DND-41 (cell line): ENCODE data around the gene PAAF1.

Experiments used
- ATAC-seq: fragments of 200-7000 bp; cut with Tn5 transposase; 3 replicates; pipeline ENCODE4 v1.9.1; 2021; ENCODE audit warnings: low read depth; ENCODE audit not compliant: insufficient read depth
- DNase-seq: peaks from one replicate; pipeline ENCODE4 v3.0.0-alpha.2; 2020
- H2AFZ ChIP-seq: 2 replicates; pipeline ENCODE4 v1.6.0; 2012; ENCODE audit warnings: low read depth, low read length
- H3K27ac ChIP-seq: 2 replicates; pipeline ENCODE4 v1.5.1; 2012; ENCODE audit warnings: low read length, inconsistent platforms
- H3K27me3 ChIP-seq: fragments of 200-600 bp; sonication (generic); 2 replicates; pipeline ENCODE4 v1.6.0; 2012; ENCODE audit warnings: low read length, mild to moderate bottlenecking, inconsistent platforms; ENCODE audit not compliant: insufficient read depth, poor library complexity
- H3K36me3 ChIP-seq: 2 replicates; pipeline ENCODE4 v1.5.1; 2012; ENCODE audit warnings: low read length, inconsistent platforms; ENCODE audit not compliant: insufficient read depth
- H3K4me1 ChIP-seq: 2 replicates; pipeline ENCODE4 v1.5.1; 2012; ENCODE audit warnings: mild to moderate bottlenecking, low read length; ENCODE audit not compliant: insufficient read depth
- H3K4me2 ChIP-seq: 2 replicates; pipeline ENCODE4 v1.6.0; 2012; ENCODE audit warnings: mild to moderate bottlenecking, moderate library complexity, low read length, inconsistent platforms; ENCODE audit not compliant: insufficient read depth
- H3K4me3 ChIP-seq, 2 experiments: fragments of 200-600 bp in 1 of 2; shearing (Covaris generic) in 1 of 2; 2 replicates each; pipeline ENCODE4 v1.5.1; 2012 to 2016; ENCODE audit warnings: inconsistent platforms in 2 of 2, low read length in 2 of 2, mild to moderate bottlenecking in 2 of 2, low read depth in 1 of 2, moderate library complexity in 1 of 2
- H3K79me2 ChIP-seq: 2 replicates; pipeline ENCODE4 v1.6.0; 2012; ENCODE audit warnings: low read length, inconsistent platforms; ENCODE audit not compliant: insufficient read depth
- H3K9ac ChIP-seq: 2 replicates; pipeline ENCODE4 v1.6.0; 2012; ENCODE audit warnings: low read depth, mild to moderate bottlenecking, inconsistent platforms, low read length, moderate library complexity
- H3K9me3 ChIP-seq: 2 replicates; pipeline ENCODE4 v1.5.1; 2012; ENCODE audit warnings: low read length, moderate library complexity, mild to moderate bottlenecking, inconsistent platforms; ENCODE audit not compliant: insufficient read depth, severe bottlenecking
- H4K20me1 ChIP-seq: 2 replicates; pipeline ENCODE4 v1.6.0; 2012; ENCODE audit warnings: low read length; ENCODE audit not compliant: insufficient read depth
- CTCF ChIP-seq: IDR thresholded peaks from 2 replicates; pipeline ENCODE4 v1.5.1; 2012; ENCODE audit warnings: borderline replicate concordance, low read length, moderate library complexity, mild to moderate bottlenecking; ENCODE audit not compliant: poor library complexity, severe bottlenecking; ENCODE audit errors: extremely low read depth
- EZH2 ChIP-seq: IDR thresholded peaks from 3 replicates; pipeline ENCODE4 v1.6.1; 2012; ENCODE audit warnings: borderline replicate concordance, low read depth, mild to moderate bottlenecking, moderate library complexity, low read length, inconsistent platforms; ENCODE audit not compliant: severe bottlenecking

Gene PAAF1

DNA sequence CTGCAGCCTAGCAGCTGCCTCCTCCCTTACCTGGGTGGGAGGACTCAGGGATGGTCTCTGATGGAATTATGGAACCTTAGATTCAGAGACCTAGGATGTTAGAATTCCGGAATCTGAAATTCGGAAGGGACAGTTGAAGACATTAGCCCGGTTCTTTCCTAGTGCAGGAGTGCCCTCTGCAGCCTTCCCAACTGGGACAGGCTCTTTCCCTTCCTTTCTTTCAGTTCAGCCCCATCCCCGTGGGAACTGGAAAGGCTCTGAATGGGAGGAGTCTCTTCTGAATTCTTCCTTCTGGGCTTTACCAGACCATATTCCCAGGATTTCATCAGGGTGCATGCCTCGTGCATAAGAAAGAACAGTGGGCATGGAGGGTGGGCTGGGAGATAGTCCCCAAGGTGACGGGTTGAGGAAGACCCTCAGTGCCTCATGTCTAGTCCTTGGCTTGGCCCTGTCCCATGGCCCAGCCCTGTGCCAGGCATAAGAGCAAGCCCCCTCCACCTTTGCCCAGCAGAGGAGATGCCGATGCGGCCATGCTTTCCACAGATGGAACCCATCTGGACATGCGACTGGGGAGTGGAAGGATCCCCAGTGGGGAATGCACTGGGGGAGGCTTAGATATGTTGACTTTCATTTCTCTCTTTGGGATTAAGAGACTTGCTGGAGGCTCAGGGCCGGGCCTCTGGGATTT, 88.4 kb downstream of the PAAF1 start:
- Histone ChIP-seq H3K9me3 (no peaks in the 10 kb centered on the region), H2AFZ (no peak overlapping the region), H3K79me2 (no peaks in the 10 kb centered on the region), H3K4me1 (peaks cover 11% of the 10 kb centered on the region), H3K9ac (no peak overlapping the region), H3K36me3 (no peaks in the 10 kb centered on the region), H3K27ac (no peak overlapping the region), H3K4me2 (no peak overlapping the region), H3K4me3 (no peak overlapping the region), H4K20me1 (no peaks in the 10 kb centered on the region), H3K27me3 (no peaks in the 10 kb centered on the region)
- no peak for DNase-seq
- ATAC-seq: no peak
- TF ChIP-seq EZH2: no peak
- no peak for TF ChIP-seq CTCF

- Histone ChIP-seq H3K9ac (no peak overlapping the region), H3K36me3 (no peaks in the 10 kb centered on the region), H3K27ac (no peak overlapping the region), H4K20me1 (no peaks in the 10 kb centered on the region), H3K4me1 (peaks cover 13% of the 10 kb centered on the region), H3K4me2 (no peak overlapping the region), H2AFZ (no peak overlapping the region), H3K9me3 (no peaks in the 10 kb centered on the region), H3K27me3 (no peaks in the 10 kb centered on the region), H3K79me2 (no peaks in the 10 kb centered on the region), H3K4me3 (no peak overlapping the region)
- ATAC-seq (no peak), DNase-seq (no peak)
- TF ChIP-seq EZH2: no peak
- TF ChIP-seq CTCF: no peak
Observed at GRCh38 chr11:73965764-73966121, 88.9 kb downstream of the PAAF1 start.

GRCh38 chr11:73968356-73968966, 91.7 kb downstream of the PAAF1 start:
- no peak overlapping the region for H3K9ac ChIP-seq
- H3K27ac ChIP-seq: no peak overlapping the region

More at GRCh38 chr11:73968356-73968966, 91.7 kb downstream of the PAAF1 start:
- Histone ChIP-seq H3K36me3 (no peaks in the 10 kb centered on the region), H3K4me1 (peaks cover 13% of the 10 kb centered on the region), H4K20me1 (no peaks in the 10 kb centered on the region), H3K4me3 (no peak overlapping the region), H3K9me3 (no peaks in the 10 kb centered on the region), H3K27me3 (no peaks in the 10 kb centered on the region), H2AFZ (no peak overlapping the region), H3K79me2 (no peaks in the 10 kb centered on the region), H3K4me2 (no peak overlapping the region)
- ATAC-seq: no peak
- DNase-seq: no peak
- TF ChIP-seq CTCF (no peak), EZH2 (no peak)
